ENCODE data around the gene CTSD. TPM values are rescaled to one million over a fixed set of nuclear protein-coding genes. Genes with fewer than 3 reads are reported as not detected.

CTSD gene
- total RNA-seq, 1 experiment from 2014 or later = 158 TPM

GRCh38 chr11:1706634-1707400, 56.9 kb downstream of the CTSD start:
- Histone ChIP-seq H2BK20ac (ENCODE audit: low read depth, low read length, poor library complexity, severe bottlenecking) (no peak overlapping the region), H3K27ac (ENCODE audit: insufficient read length, low read depth, low read length) (no peak overlapping the region), H3K4me2 (ENCODE audit: insufficient read depth, insufficient read length, low read length) (no peak overlapping the region), H3T11ph (ENCODE audit: low read length) (no peak overlapping the region), H3K4ac (ENCODE audit: low read depth, low read length) (no peak overlapping the region), H4K20me1 (ENCODE audit: control insufficient read depth, insufficient read depth, insufficient read length) (no peaks in the 10 kb centered on the region), H4K91ac (ENCODE audit: insufficient read length, low read depth, low read length) (no peak overlapping the region), H2BK12ac (ENCODE audit: insufficient read length, low read depth, low read length) (no peak overlapping the region), H2AK5ac (ENCODE audit: insufficient read length, low read length) (no peak overlapping the region), H3K23ac (ENCODE audit: insufficient read length, low read depth, low read length) (no peak overlapping the region), H3K79me1 (ENCODE audit: insufficient read depth, low read depth, low read length, poor library complexity, severe bottlenecking) (no peaks in the 10 kb centered on the region), H3K4me1 (ENCODE audit: insufficient read depth, low read length) (no peaks in the 10 kb centered on the region), H3K23me2 (ENCODE audit: insufficient read length, low read depth, low read length, poor library complexity, severe bottlenecking) (no peaks in the 10 kb centered on the region), H2BK120ac (ENCODE audit: low read depth, low read length, poor library complexity, severe bottlenecking) (no peak overlapping the region), H2BK15ac (ENCODE audit: low read depth, low read length) (no peak overlapping the region), H3K9ac (ENCODE audit: extremely low read depth, insufficient read length, low read length) (no peak overlapping the region), H3K14ac (ENCODE audit: insufficient read depth, low read length) (no peak overlapping the region), H3K79me2 (ENCODE audit: insufficient read depth, low read length) (no peaks in the 10 kb centered on the region), H2AFZ (ENCODE audit: low read length) (no peak overlapping the region), H3K27me3 (ENCODE audit: insufficient read depth, low read length) (no peaks in the 10 kb centered on the region; the same call in 1 of the 2 replicates), H3K9me3 (ENCODE audit: control insufficient read depth, low read depth, low read length) (no peaks in the 10 kb centered on the region), H4K5ac (ENCODE audit: insufficient read length, low read depth, low read length) (no peak overlapping the region), H4K8ac (replicated peaks; ENCODE audit: insufficient read length, low read depth, low read length) (no peak overlapping the region), H3K18ac (ENCODE audit: insufficient read length, low read depth, low read length) (no peak overlapping the region), H3K56ac (ENCODE audit: insufficient read length, low read depth, low read length) (no peak overlapping the region), H2BK5ac (ENCODE audit: insufficient read length, low read length) (no peak overlapping the region)
- no peak overlapping the region for H3K27ac Mint-ChIP-seq
- peaks cover 0 to 4% (median 1%) of the 10 kb centered on the region in 3 experiments; a peak in 3 of 7 replicates for H3K36me3 Mint-ChIP-seq (ENCODE audit: insufficient read depth in 1 of 3, low read depth in 3 of 3)
- no CpG with 5 or more reads among the region's 17 CpGs for WGBS (ENCODE audit: extremely low coverage, insufficient read length, low lambda C conversion rate)
- H3K4me1 Mint-ChIP-seq = no peaks in the 10 kb centered on the region
- H3K9me3 Mint-ChIP-seq = peaks cover 6 to 7% of the 10 kb centered on the region in 2 experiments; a peak in 4 of 5 replicates
- DNase-seq = peak; percentile 55
- H3K4me3 Mint-ChIP-seq = no peak overlapping the region; a peak in 1 of 5 replicates
- peak; percentile 41 for TF ChIP-seq CTCF (conservative IDR thresholded peaks at IDR 0.05)
- peaks cover 79% of the 10 kb centered on the region for H3K27me3 Mint-ChIP-seq (ENCODE audit: low read depth)
